Measurements from ENCODE around the gene KCTD7. TPM values are rescaled to one million over a fixed set of nuclear protein-coding genes. Genes with fewer than 3 reads are reported as not detected.
A peak's percentile ranks its signal among the peaks of the same experiment; 100 is the strongest.
"Not testable (repeated sequence)": the region's sequence is repeated elsewhere in the genome, so short reads cannot be mapped to it uniquely, and the experiment has no call there.

Gene KCTD7
- total and polyA plus RNA-seq, 7 donors, result 3.2 to 23.3 (median 15.3) TPM

DNA sequence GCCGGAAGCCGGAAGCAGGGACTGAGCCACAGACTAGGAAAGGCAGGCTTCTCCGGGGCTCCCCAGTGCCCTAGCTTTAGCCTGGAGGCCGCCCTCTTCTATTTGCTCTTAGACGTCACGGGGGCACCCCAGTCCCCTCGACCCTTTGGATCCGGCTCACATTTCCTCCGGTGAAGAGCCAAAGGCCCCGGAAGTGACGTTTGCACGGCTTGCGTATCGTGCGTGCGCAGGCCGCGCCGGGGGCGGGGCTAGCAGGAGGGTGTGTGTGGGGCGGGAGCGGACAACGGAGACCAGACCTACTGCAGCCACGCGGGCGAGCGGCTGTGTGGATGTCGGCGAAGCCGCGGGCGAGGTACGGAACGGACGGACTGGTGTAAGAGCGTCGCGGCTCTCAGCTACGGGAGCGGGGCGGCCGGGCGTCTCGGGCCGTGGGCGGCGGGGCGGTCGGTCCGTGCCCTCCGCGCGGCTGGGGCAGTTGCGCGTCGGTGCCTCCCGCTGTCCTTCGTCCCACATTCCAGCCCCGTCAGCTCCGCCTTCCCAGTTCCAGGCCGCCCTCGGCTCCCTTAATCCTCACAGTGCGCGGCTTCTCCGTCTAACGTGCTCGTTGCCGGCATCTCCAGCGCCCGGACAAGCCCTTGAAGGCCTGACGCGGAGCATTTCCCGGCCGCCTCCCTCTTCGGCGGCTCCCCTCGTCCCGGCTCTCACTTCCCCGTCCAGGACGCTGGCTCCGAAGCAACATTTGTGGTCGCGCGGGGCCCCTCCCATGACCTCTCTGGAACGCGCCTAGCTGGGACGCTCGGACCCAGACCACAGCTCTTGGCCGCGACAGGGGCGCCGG lies 25.8 kb downstream of the KCTD7 start:
- H3K27ac ChIP-seq, result peak overlapping the region; percentile 96 to 98 (median 98)
- intact Hi-C loops (cut with DNase I), result loop anchor here (1.0 to 10.0 kb wide), 6 partner anchors 26 to 190 kb away; partner anchors contain the start of gene KCTD7
- no peaks in the 10 kb centered on the region for H3K9me3 ChIP-seq
- H3K4me1 ChIP-seq, result peaks cover 0 to 24% (median 23%) of the 10 kb centered on the region in 4 donors
- H3K4me3 ChIP-seq, result peak overlapping the region; percentile 77 to 90 (median 82)
- TF ChIP-seq POLR2AphosphoS5 (IDR thresholded peaks at IDR 0.05) (peak; percentile 99 to 100 (median 99)), POLR2A (IDR thresholded peaks at IDR 0.05) (peak; percentile 92 to 96), EP300 (IDR thresholded peaks at IDR 0.05) (peak in 2 of 4 donors; percentile 45 to 86)
- TF ChIP-seq, protein P1, sequence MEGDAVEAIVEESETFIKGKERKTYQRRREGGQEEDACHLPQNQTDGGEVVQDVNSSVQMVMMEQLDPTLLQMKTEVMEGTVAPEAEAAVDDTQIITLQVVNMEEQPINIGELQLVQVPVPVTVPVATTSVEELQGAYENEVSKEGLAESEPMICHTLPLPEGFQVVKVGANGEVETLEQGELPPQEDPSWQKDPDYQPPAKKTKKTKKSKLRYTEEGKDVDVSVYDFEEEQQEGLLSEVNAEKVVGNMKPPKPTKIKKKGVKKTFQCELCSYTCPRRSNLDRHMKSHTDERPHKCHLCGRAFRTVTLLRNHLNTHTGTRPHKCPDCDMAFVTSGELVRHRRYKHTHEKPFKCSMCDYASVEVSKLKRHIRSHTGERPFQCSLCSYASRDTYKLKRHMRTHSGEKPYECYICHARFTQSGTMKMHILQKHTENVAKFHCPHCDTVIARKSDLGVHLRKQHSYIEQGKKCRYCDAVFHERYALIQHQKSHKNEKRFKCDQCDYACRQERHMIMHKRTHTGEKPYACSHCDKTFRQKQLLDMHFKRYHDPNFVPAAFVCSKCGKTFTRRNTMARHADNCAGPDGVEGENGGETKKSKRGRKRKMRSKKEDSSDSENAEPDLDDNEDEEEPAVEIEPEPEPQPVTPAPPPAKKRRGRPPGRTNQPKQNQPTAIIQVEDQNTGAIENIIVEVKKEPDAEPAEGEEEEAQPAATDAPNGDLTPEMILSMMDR (IDR thresholded peaks at IDR 0.05), result no peak
- WGBS, 2 donors, result 0 to 1% methylated on average over 92 of the region's 92 CpGs
- no peaks in the 10 kb centered on the region for H3K36me3 ChIP-seq
- no peaks in the 10 kb centered on the region for H3K27me3 ChIP-seq
- peak; percentile 99 for DNase-seq

DNA sequence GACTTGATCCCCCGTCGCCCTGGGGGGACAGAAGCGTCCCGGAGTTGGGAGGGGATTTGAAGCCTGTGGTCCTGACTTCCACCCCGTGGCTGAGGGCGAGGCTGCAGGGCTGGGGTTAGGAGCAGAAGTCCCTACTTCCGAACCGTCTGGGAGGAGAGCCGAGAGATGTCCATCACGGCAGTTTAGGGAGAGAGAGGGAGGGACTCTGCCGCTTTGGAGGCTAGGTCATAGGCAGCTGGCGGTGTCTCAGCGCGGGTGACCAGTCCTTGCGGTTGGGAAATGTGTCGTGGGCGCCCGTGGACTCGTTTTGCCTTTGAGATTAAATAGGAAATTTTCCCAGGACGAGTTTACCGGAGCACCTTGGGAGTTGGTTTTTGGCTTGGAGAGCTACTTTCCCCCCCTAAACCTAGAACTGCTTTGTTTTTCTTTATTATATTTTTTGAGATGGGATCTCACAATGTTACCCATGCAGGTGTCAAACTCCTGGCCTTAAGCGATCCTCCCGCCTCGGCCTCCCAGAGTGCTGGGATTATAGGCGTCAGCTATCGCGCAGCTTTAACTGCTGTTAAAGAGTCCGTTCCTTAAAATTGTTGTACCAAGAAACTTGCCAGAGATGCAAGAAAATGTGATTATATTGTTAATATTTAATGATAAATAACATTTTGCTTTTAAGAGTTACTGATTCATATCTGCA lies 26.6 kb downstream of the KCTD7 start:
- 6 to 16% methylated on average over 28 of the region's 28 CpGs for WGBS, 2 donors
- DNase-seq, result peak; percentile 90
- H3K27me3 ChIP-seq, result not testable (repeated sequence)

DNA sequence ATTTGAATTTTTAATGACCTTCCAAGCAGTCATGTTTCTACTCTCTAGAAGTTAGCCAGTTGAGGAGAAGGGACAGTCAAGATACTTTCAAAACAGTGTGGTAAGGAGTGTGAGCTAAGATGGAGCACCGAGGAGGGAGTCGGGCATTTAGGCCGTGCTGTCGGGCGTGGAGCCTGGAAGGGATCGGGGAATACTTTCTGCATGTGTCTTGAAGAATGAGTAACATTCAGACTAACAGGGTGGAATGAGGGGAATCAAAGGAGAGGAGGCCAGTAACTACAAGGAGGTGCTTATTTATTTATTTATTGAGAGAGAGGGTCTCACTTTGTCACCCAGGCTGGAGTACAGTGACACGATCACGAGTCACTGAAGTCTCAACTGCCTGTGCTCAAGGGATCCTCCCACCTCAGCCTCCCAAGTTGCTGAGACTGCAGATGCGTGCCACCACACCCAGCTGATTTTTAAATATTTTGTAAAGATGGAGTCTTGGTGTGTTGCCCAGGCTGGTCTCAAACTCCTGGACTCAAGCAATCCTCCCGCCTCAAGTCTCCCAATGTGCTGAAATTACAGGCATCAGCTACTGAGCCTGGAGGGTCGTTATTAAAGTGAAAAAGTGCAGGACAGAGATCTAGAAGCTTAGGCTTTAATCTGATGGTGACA lies 27.3 kb downstream of the KCTD7 start:
- H3K27ac ChIP-seq, result peak overlapping the region; percentile 96 to 98 (median 98)
- H3K36me3 ChIP-seq, H3K27me3 ChIP-seq, DNase-seq, H3K9me3 ChIP-seq: not testable (repeated sequence)
- peaks cover 0 to 24% (median 23%) of the 10 kb centered on the region in 4 donors for H3K4me1 ChIP-seq
- peak overlapping the region; percentile 77 to 90 (median 82) for H3K4me3 ChIP-seq
- intact Hi-C loops (cut with DNase I), result loop anchor here (2.0 to 10.0 kb wide), 2 partner anchors 25 to 189 kb away; no protein-coding TSS in a partner anchor
- 78 to 82% methylated on average over 11 of the region's 11 CpGs for WGBS, 2 donors

More for the DNA sequence above, 26.6 kb downstream of the KCTD7 start:
- Histone ChIP-seq H3K4me1 (peaks cover 0 to 24% (median 23%) of the 10 kb centered on the region in 4 donors), H3K4me3 (peak overlapping the region; percentile 77 to 90 (median 82)), H3K27ac (peak overlapping the region; percentile 96 to 98 (median 98))
- H3K36me3 ChIP-seq, H3K9me3 ChIP-seq: not testable (repeated sequence)
- TF ChIP-seq, protein P1 (IDR thresholded peaks at IDR 0.05), result peak in 1 of 4 experiments; percentile 40
- TF ChIP-seq POLR2AphosphoS5 (IDR thresholded peaks at IDR 0.05), result peak in 2 of 4 donors; percentile 3 to 38
- intact Hi-C loops (cut with DNase I), result loop anchor here (2.0 to 10.0 kb wide), 2 partner anchors 26 to 190 kb away; no protein-coding TSS in a partner anchor

DNA sequence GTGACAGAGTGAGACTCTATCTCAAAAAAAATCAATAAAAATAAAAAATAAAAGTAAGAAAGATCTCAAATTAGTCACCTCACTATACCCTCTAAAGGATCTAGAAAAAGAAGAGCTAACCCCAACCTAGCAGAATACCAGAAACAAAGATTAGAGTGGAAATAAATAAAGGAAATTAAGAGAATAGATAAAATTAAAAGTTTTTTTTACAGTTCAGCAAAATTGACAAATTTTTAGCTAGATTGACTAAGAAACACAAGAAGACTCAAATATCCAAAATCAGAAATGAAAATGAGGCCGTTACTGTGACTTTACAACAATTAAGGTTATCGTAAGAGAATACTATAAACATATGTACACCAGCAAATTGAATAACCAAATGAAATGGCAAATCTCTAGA lies 29.1 kb downstream of the KCTD7 start:
- WGBS, 2 donors, result 73 to 99% methylated on average over 2 of the region's 2 CpGs
- Histone ChIP-seq H3K9me3 (no peaks in the 10 kb centered on the region), H3K36me3 (no peaks in the 10 kb centered on the region), H3K27me3 (no peaks in the 10 kb centered on the region), H3K27ac (no peak overlapping the region), H3K4me3 (no peak overlapping the region), H3K4me1 (peaks cover 0 to 24% (median 23%) of the 10 kb centered on the region in 4 donors)
- intact Hi-C loops (cut with DNase I), result loop anchor here (10.0 kb wide), 1 partner anchor 187 kb away; no protein-coding TSS in a partner anchor
- no peak for TF ChIP-seq POLR2A (IDR thresholded peaks at IDR 0.05)
- TF ChIP-seq POLR2AphosphoS5 (IDR thresholded peaks at IDR 0.05), result no peak
- TF ChIP-seq EP300 (IDR thresholded peaks at IDR 0.05), result no peak
- TF ChIP-seq, protein P1 (IDR thresholded peaks at IDR 0.05), result no peak
- no peak for DNase-seq

Data from sigmoid colon (tissue), 7 donors.